ENCODE results near the gene CRYBA4. TPM values are rescaled to one million over a fixed set of nuclear protein-coding genes. Genes with fewer than 3 reads are reported as not detected.

CRYBA4 gene
- total RNA-seq, 5 donors from 2014 or later (not counting 1 experiment from before 2014, with no cell fraction given) = not detected

GRCh38 chr22:26602127-26602526 is 19.6 kb upstream of the CRYBA4 start:
- H3K36me3 Mint-ChIP-seq = no peaks in the 10 kb centered on the region
- POLR2A ChIA-PET = interaction anchor here in 1 of 2 donors (0.6 kb wide), 1 partner anchor 25 kb away, joined by 5 read pairs; no protein-coding TSS in a partner anchor
- whole genome bisulfite sequencing (ENCODE audit: insufficient coverage) = 96% methylated on average over 4 of the region's 4 CpGs

GRCh38 chr22:26604368-26604767 is 17.4 kb upstream of the CRYBA4 start:
- no peaks in the 10 kb centered on the region for H3K36me3 Mint-ChIP-seq
- ChIA-PET POLR2A (no interaction called here), CTCF (no interaction called here)
- DNase-seq = no peak
- H3K4me1 Mint-ChIP-seq = peaks cover 2 to 11% (median 11%) of the 10 kb centered on the region in 3 donors
- H3K4me3 ChIP-seq (ENCODE audit: control insufficient read depth in 1 of 2, extremely low read depth in 1 of 2, low read length in 1 of 2) = no peak overlapping the region
- no peak overlapping the region for H3K27ac Mint-ChIP-seq
- ATAC-seq (replicated peaks in 1 of 4) = no peak
- H3K9me3 ChIP-seq = no peaks in the 10 kb centered on the region
- H3K27me3 Mint-ChIP-seq = no peaks in the 10 kb centered on the region
- peaks cover 0 to 14% of the 10 kb centered on the region in 2 experiments for H3K4me1 ChIP-seq (ENCODE audit: control insufficient read depth in 1 of 2, extremely low read depth in 1 of 2, insufficient read depth in 2 of 2, low read length in 2 of 2)
- no peaks in the 10 kb centered on the region for H3K36me3 ChIP-seq (ENCODE audit: control insufficient read depth in 2 of 2, extremely low read depth in 1 of 2, insufficient read depth in 1 of 2, low read length in 1 of 2)
- H3K27ac ChIP-seq (ENCODE audit: low read length) = no peak overlapping the region
- H3K9me3 Mint-ChIP-seq = no peaks in the 10 kb centered on the region
- H3K27me3 ChIP-seq (replicated peaks in 1 of 2; ENCODE audit: control insufficient read depth in 2 of 2, extremely low read depth in 1 of 2, insufficient read depth in 2 of 2, low read length in 1 of 2) = no peaks in the 10 kb centered on the region
- no CpG with 5 or more reads among the region's 1 CpG for WGBS (ENCODE audit: insufficient coverage)
- H3K4me3 Mint-ChIP-seq = no peak overlapping the region

More at GRCh38 chr22:26602127-26602526, 19.6 kb upstream of the CRYBA4 start:
- Histone ChIP-seq H3K4me1 (ENCODE audit: control insufficient read depth in 1 of 2, extremely low read depth in 1 of 2, insufficient read depth in 2 of 2, low read length in 2 of 2) (peaks cover 0 to 32% of the 10 kb centered on the region in 2 experiments), H3K4me3 (ENCODE audit: control insufficient read depth in 1 of 2, extremely low read depth in 1 of 2, low read length in 1 of 2) (no peak overlapping the region), H3K36me3 (ENCODE audit: control insufficient read depth in 2 of 2, extremely low read depth in 1 of 2, insufficient read depth in 1 of 2, low read length in 1 of 2) (no peaks in the 10 kb centered on the region), H3K27ac (ENCODE audit: low read length) (no peak overlapping the region), H3K9me3 (no peaks in the 10 kb centered on the region), H3K27me3 (replicated peaks in 1 of 2; ENCODE audit: control insufficient read depth in 2 of 2, extremely low read depth in 1 of 2, insufficient read depth in 2 of 2, low read length in 1 of 2) (no peaks in the 10 kb centered on the region)
- H3K9me3 Mint-ChIP-seq = no peaks in the 10 kb centered on the region
- H3K27me3 Mint-ChIP-seq = no peaks in the 10 kb centered on the region
- no peak overlapping the region for H3K27ac Mint-ChIP-seq
- peaks cover 13 to 25% (median 20%) of the 10 kb centered on the region in 3 donors for H3K4me1 Mint-ChIP-seq
- no peak for ATAC-seq (replicated peaks in 1 of 4)
- CTCF ChIA-PET = no interaction called here
- no peak for DNase-seq
- no peak overlapping the region for H3K4me3 Mint-ChIP-seq

- POLR2A ChIA-PET = interaction anchor here in 1 of 2 donors (0.5 kb wide), 1 partner anchor 183 kb away, joined by 4 read pairs; no protein-coding TSS in a partner anchor
- H3K36me3 Mint-ChIP-seq = no peaks in the 10 kb centered on the region
- DNase-seq (no peak), ATAC-seq (replicated peaks in 1 of 4) (no peak)
- H3K27me3 Mint-ChIP-seq = no peaks in the 10 kb centered on the region
- H3K4me3 ChIP-seq (ENCODE audit: control insufficient read depth in 1 of 2, extremely low read depth in 1 of 2, low read length in 1 of 2) = no peak overlapping the region
- H3K9me3 ChIP-seq = no peaks in the 10 kb centered on the region
- no peak overlapping the region for H3K27ac Mint-ChIP-seq
- WGBS (ENCODE audit: insufficient coverage) = no CpG with 5 or more reads among the region's 4 CpGs
- H3K4me1 ChIP-seq (ENCODE audit: control insufficient read depth in 1 of 2, extremely low read depth in 1 of 2, insufficient read depth in 2 of 2, low read length in 2 of 2) = peaks cover 0 to 27% of the 10 kb centered on the region in 2 experiments
- no peaks in the 10 kb centered on the region for H3K36me3 ChIP-seq (ENCODE audit: control insufficient read depth in 2 of 2, extremely low read depth in 1 of 2, insufficient read depth in 1 of 2, low read length in 1 of 2)
- CTCF ChIA-PET = no interaction called here
- H3K4me3 Mint-ChIP-seq = no peak overlapping the region
- H3K27ac ChIP-seq (ENCODE audit: low read length) = no peak overlapping the region
- peaks cover 15 to 26% (median 19%) of the 10 kb centered on the region in 3 donors for H3K4me1 Mint-ChIP-seq
- H3K27me3 ChIP-seq (replicated peaks in 1 of 2; ENCODE audit: control insufficient read depth in 2 of 2, extremely low read depth in 1 of 2, insufficient read depth in 2 of 2, low read length in 1 of 2) = no peaks in the 10 kb centered on the region
- no peaks in the 10 kb centered on the region for H3K9me3 Mint-ChIP-seq
These were observed 15.2 kb upstream of the CRYBA4 start for GRCh38 chr22:26606611-26607010.

- POLR2A ChIA-PET = no interaction called here
- no peaks in the 10 kb centered on the region for H3K9me3 Mint-ChIP-seq
- H3K4me1 ChIP-seq (ENCODE audit: control insufficient read depth in 1 of 2, extremely low read depth in 1 of 2, insufficient read depth in 2 of 2, low read length in 2 of 2) = peaks cover 0 to 27% of the 10 kb centered on the region in 2 experiments
- H3K27me3 Mint-ChIP-seq = peaks cover 0 to 5% of the 10 kb centered on the region in 2 donors
- H3K4me1 Mint-ChIP-seq = peaks cover 15 to 29% (median 19%) of the 10 kb centered on the region in 3 donors
- no peaks in the 10 kb centered on the region for H3K36me3 ChIP-seq (ENCODE audit: control insufficient read depth in 2 of 2, extremely low read depth in 1 of 2, insufficient read depth in 1 of 2, low read length in 1 of 2)
- peaks cover 0 to 3% of the 10 kb centered on the region in 2 experiments for H3K27me3 ChIP-seq (replicated peaks in 1 of 2; ENCODE audit: control insufficient read depth in 2 of 2, extremely low read depth in 1 of 2, insufficient read depth in 2 of 2, low read length in 1 of 2)
- DNase-seq (no peak), ATAC-seq (replicated peaks in 1 of 4) (no peak)
- no peak overlapping the region for H3K27ac Mint-ChIP-seq
- CTCF ChIA-PET = interaction anchor here (0.5 to 0.6 kb wide), 2 partner anchors 59 to 223 kb away, joined by 4 to 7 read pairs; no protein-coding TSS in a partner anchor
- no CpG with 5 or more reads among the region's 2 CpGs for WGBS (ENCODE audit: insufficient coverage)
- H3K9me3 ChIP-seq = no peaks in the 10 kb centered on the region
- no peak overlapping the region for H3K4me3 ChIP-seq (ENCODE audit: control insufficient read depth in 1 of 2, extremely low read depth in 1 of 2, low read length in 1 of 2)
- H3K4me3 Mint-ChIP-seq = no peak overlapping the region
- no peaks in the 10 kb centered on the region for H3K36me3 Mint-ChIP-seq
- no peak overlapping the region for H3K27ac ChIP-seq (ENCODE audit: low read length)
These were observed 13.6 kb upstream of the CRYBA4 start for GRCh38 chr22:26608129-26608528.

- Mint-ChIP-seq H3K4me3 (no peak overlapping the region), H3K27me3 (peaks cover under 1 to 5% of the 10 kb centered on the region in 2 donors), H3K27ac (no peak overlapping the region), H3K9me3 (no peaks in the 10 kb centered on the region), H3K36me3 (no peaks in the 10 kb centered on the region), H3K4me1 (peaks cover 13 to 27% (median 15%) of the 10 kb centered on the region in 3 donors)
- ChIA-PET POLR2A (interaction anchor here in 1 of 2 donors (0.6 kb wide), 1 partner anchor 223 kb away, joined by 3 read pairs; no protein-coding TSS in a partner anchor), CTCF (no interaction called here)
- DNase-seq (no peak), ATAC-seq (replicated peaks in 1 of 4) (no peak)
- WGBS (ENCODE audit: insufficient coverage) = 97% methylated on average over 2 of the region's 2 CpGs
- no peaks in the 10 kb centered on the region for H3K9me3 ChIP-seq
- H3K4me1 ChIP-seq (ENCODE audit: control insufficient read depth in 1 of 2, extremely low read depth in 1 of 2, insufficient read depth in 2 of 2, low read length in 2 of 2) = peaks cover 0 to 27% of the 10 kb centered on the region in 2 experiments
- no peak overlapping the region for H3K4me3 ChIP-seq (ENCODE audit: control insufficient read depth in 1 of 2, extremely low read depth in 1 of 2, low read length in 1 of 2)
- H3K27me3 ChIP-seq (replicated peaks in 1 of 2; ENCODE audit: control insufficient read depth in 2 of 2, extremely low read depth in 1 of 2, insufficient read depth in 2 of 2, low read length in 1 of 2) = peaks cover 0 to 3% of the 10 kb centered on the region in 2 experiments
- no peaks in the 10 kb centered on the region for H3K36me3 ChIP-seq (ENCODE audit: control insufficient read depth in 2 of 2, extremely low read depth in 1 of 2, insufficient read depth in 1 of 2, low read length in 1 of 2)
- no peak overlapping the region for H3K27ac ChIP-seq (ENCODE audit: low read length)
These were observed 12.5 kb upstream of the CRYBA4 start for GRCh38 chr22:26609287-26609686.

- Mint-ChIP-seq H3K9me3 (no peaks in the 10 kb centered on the region), H3K4me1 (peaks cover 13 to 29% (median 14%) of the 10 kb centered on the region in 3 donors), H3K27ac (peak overlapping the region; percentile 84 to 86), H3K27me3 (peaks cover 2 to 5% of the 10 kb centered on the region in 2 donors), H3K4me3 (no peak overlapping the region), H3K36me3 (no peaks in the 10 kb centered on the region)
- H3K9me3 ChIP-seq = no peaks in the 10 kb centered on the region
- ATAC-seq (replicated peaks in 1 of 4) (peak; percentile 28 to 83 (median 70)), DNase-seq (peak in 11 of 35 experiments; percentile 5 to 53 (median 21))
- no peaks in the 10 kb centered on the region for H3K36me3 ChIP-seq (ENCODE audit: control insufficient read depth in 2 of 2, extremely low read depth in 1 of 2, insufficient read depth in 1 of 2, low read length in 1 of 2)
- POLR2A ChIA-PET = no interaction called here
- no peak overlapping the region for H3K4me3 ChIP-seq (ENCODE audit: control insufficient read depth in 1 of 2, extremely low read depth in 1 of 2, low read length in 1 of 2)
- CTCF ChIA-PET = interaction anchor here in 1 of 2 donors (0.7 to 1.1 kb wide), 2 partner anchors 14 to 62 kb away, joined by 3 to 4 read pairs; no protein-coding TSS in a partner anchor
- 48% methylated on average over 9 of the region's 12 CpGs for WGBS (ENCODE audit: insufficient coverage)
- peaks cover 0 to 6% of the 10 kb centered on the region in 2 experiments for H3K27me3 ChIP-seq (replicated peaks in 1 of 2; ENCODE audit: control insufficient read depth in 2 of 2, extremely low read depth in 1 of 2, insufficient read depth in 2 of 2, low read length in 1 of 2)
- peaks cover 0 to 28% of the 10 kb centered on the region in 2 experiments for H3K4me1 ChIP-seq (ENCODE audit: control insufficient read depth in 1 of 2, extremely low read depth in 1 of 2, insufficient read depth in 2 of 2, low read length in 2 of 2)
- peak overlapping the region; percentile 41 for H3K27ac ChIP-seq (ENCODE audit: low read length)
These were observed 11.4 kb upstream of the CRYBA4 start for GRCh38 chr22:26610072-26610958.

Data from T-cell (primary cell).